ENCODE results near the gene S1PR4.

S1PR4 gene

DNA sequence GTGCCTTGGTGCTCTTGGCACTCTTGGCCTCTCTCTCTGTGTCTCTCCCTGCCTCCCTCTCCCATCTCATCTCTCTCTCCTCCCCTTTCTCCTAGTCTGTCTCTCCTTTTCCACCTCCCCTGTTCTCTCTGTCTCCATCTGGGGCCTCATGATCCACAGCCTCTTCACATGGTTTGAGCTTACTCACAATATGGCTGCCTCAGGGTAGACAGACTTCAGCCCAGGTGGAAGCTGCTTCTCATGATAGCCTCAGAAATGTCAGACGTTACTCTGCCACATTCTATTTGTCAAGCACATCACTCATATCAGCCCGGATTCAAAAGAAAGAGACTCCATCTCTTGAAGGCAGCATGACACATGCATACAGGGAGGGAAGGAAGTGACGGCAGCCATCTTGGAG, 18.4 kb upstream of the S1PR4 start:
- TF ChIP-seq NFIC (IDR thresholded peaks at IDR 0.05), result no peak

DNA sequence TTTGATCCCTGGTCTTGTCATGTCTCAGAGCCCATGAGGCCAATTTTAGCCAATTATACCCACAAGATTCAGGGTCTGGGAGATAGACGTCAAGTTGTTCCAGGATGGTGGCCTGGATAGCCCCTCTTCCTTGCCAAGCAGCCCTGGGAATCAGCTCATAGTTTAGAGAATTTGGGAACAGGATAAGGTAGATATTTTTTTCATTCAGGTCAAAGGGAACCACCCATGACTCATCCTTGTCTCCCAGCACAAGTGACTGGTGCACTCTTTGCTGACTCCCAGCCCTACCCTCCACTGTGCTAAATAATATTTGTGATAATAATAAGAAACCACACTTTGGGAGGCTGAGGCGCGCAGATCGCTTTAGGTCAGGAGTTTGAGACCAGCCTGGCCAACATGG, 17.1 kb upstream of the S1PR4 start:
- TF ChIP-seq FOXM1 (IDR thresholded peaks at IDR 0.05; ENCODE audit: borderline replicate concordance, low read depth) (no peak), RAD21 (IDR thresholded peaks at IDR 0.05; ENCODE audit: low read depth) (no peak), TCF12 (IDR thresholded peaks at IDR 0.05; ENCODE audit: low read depth) (no peak), ZBTB7A (IDR thresholded peaks at IDR 0.05; ENCODE audit: low read depth) (no peak), TEAD4 (IDR thresholded peaks at IDR 0.05) (no peak), EP300 (IDR thresholded peaks at IDR 0.05; ENCODE audit: borderline replicate concordance) (no peak)
- TF ChIP-seq, protein P1, sequence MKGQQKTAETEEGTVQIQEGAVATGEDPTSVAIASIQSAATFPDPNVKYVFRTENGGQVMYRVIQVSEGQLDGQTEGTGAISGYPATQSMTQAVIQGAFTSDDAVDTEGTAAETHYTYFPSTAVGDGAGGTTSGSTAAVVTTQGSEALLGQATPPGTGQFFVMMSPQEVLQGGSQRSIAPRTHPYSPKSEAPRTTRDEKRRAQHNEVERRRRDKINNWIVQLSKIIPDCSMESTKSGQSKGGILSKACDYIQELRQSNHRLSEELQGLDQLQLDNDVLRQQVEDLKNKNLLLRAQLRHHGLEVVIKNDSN (IDR thresholded peaks at IDR 0.05), result no peak
- TF ChIP-seq, protein P2, sequence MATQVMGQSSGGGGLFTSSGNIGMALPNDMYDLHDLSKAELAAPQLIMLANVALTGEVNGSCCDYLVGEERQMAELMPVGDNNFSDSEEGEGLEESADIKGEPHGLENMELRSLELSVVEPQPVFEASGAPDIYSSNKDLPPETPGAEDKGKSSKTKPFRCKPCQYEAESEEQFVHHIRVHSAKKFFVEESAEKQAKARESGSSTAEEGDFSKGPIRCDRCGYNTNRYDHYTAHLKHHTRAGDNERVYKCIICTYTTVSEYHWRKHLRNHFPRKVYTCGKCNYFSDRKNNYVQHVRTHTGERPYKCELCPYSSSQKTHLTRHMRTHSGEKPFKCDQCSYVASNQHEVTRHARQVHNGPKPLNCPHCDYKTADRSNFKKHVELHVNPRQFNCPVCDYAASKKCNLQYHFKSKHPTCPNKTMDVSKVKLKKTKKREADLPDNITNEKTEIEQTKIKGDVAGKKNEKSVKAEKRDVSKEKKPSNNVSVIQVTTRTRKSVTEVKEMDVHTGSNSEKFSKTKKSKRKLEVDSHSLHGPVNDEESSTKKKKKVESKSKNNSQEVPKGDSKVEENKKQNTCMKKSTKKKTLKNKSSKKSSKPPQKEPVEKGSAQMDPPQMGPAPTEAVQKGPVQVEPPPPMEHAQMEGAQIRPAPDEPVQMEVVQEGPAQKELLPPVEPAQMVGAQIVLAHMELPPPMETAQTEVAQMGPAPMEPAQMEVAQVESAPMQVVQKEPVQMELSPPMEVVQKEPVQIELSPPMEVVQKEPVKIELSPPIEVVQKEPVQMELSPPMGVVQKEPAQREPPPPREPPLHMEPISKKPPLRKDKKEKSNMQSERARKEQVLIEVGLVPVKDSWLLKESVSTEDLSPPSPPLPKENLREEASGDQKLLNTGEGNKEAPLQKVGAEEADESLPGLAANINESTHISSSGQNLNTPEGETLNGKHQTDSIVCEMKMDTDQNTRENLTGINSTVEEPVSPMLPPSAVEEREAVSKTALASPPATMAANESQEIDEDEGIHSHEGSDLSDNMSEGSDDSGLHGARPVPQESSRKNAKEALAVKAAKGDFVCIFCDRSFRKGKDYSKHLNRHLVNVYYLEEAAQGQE (IDR thresholded peaks at IDR 0.05; ENCODE audit: low read depth), result no peak

DNA sequence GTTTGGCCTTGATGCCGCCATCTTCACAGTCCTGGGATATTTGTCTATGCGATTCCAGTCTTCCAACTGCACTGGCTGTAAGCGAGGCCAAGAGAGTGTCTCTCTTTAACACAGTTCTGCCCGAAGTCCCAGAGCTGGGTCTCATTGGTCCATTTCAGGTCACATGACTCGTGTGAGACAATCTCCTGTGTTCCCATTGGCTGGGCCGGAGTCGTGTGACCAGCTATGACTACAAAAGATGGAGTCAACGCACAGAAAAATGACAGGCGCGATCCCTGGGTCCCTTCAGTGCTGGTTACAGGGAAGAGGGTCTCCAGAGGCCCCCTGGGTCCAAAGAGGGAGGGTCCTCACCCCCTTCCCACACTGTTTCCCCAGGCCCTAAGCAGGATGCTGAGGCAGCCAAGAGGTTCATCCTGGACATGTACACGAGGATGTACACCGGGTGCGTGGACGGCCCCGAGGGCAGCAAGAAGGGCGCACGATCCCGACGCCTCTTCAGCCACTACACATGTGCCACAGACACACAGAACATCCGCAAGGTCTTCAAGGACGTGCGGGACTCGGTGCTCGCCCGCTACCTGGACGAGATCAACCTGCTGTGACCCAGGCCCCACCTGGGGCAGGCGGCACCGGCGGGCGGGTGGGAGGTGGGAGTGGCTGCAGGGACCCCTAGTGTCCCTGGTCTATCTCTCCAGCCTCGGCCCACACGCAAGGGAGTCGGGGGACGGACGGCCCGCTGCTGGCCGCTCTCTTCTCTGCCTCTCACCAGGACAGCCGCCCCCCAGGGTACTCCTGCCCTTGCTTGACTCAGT, 15.9 kb upstream of the S1PR4 start:
- TF ChIP-seq EGR1 (IDR thresholded peaks at IDR 0.05) (no peak), ZBTB7A (IDR thresholded peaks at IDR 0.05; ENCODE audit: low read depth) (0 out of 2 replicates have a peak, but pooled peaks have one; percentile 24)
- TF ChIP-seq, protein P2 (IDR thresholded peaks at IDR 0.05; ENCODE audit: low read depth), result no peak
- TF ChIP-seq, protein P1 (IDR thresholded peaks at IDR 0.05), result peak; percentile 83
- TF ChIP-seq, protein P3, sequence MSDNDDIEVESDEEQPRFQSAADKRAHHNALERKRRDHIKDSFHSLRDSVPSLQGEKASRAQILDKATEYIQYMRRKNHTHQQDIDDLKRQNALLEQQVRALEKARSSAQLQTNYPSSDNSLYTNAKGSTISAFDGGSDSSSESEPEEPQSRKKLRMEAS (IDR thresholded peaks at IDR 0.05), result peak; percentile 32; the same call in 1 of the 2 replicates

DNA sequence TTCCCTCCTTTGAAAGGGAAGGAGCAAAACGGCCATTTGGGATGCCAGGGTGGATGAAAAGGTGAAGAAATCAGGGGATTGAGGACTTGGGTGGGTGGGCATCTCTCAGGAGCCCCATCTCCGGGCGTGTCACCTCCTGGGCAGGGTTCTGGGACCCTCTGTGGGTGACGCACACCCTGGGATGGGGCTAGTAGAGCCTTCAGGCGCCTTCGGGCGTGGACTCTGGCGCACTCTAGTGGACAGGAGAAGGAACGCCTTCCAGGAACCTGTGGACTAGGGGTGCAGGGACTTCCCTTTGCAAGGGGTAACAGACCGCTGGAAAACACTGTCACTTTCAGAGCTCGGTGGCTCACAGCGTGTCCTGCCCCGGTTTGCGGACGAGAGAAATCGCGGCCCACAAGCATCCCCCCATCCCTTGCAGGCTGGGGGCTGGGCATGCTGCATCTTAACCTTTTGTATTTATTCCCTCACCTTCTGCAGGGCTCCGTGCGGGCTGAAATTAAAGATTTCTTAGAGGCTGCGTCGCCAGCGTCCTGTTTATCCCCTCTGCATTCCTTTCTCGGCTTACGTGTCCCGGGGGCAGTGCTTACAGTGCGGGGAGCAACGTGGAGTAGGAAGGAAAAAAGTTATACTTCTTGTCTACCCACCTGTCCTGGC, 15.2 kb upstream of the S1PR4 start:
- no peak for TF ChIP-seq EP300 (IDR thresholded peaks at IDR 0.05; ENCODE audit: borderline replicate concordance)
- TF ChIP-seq RAD21 (IDR thresholded peaks at IDR 0.05; ENCODE audit: low read depth), result peak; percentile 94
- no peak for TF ChIP-seq NFIC (IDR thresholded peaks at IDR 0.05)

DNA sequence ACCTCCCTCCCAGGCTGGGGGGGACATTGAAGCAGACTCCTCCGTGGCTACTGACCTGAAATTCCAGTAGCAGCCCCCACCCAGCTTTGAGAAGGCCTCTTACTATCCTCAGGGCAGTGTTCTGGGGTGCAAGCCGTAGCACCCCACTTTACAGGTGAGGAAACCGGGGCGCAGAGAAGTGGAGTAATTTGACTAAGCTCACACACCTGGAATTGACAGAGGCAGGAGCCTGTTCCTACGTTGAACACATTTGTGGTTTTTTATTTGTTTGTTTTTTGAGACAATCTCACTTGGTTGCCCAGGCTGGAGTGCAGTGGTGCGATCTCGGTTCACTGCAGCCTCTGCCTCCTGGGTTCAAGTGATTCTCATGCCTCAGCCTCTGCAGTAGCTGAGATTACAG, 14.6 kb upstream of the S1PR4 start:
- TF ChIP-seq EGR1 (IDR thresholded peaks at IDR 0.05) (no peak), YY1 (IDR thresholded peaks at IDR 0.05; ENCODE audit: low read depth) (no peak), EP300 (IDR thresholded peaks at IDR 0.05; ENCODE audit: borderline replicate concordance) (no peak), CREB1 (IDR thresholded peaks at IDR 0.05; ENCODE audit: low read depth) (no peak), ZBTB7A (IDR thresholded peaks at IDR 0.05; ENCODE audit: low read depth) (no peak), NFIC (IDR thresholded peaks at IDR 0.05) (no peak), RAD21 (IDR thresholded peaks at IDR 0.05; ENCODE audit: low read depth) (no peak), CEBPB (IDR thresholded peaks at IDR 0.05) (no peak), TCF12 (IDR thresholded peaks at IDR 0.05; ENCODE audit: low read depth) (no peak)

DNA sequence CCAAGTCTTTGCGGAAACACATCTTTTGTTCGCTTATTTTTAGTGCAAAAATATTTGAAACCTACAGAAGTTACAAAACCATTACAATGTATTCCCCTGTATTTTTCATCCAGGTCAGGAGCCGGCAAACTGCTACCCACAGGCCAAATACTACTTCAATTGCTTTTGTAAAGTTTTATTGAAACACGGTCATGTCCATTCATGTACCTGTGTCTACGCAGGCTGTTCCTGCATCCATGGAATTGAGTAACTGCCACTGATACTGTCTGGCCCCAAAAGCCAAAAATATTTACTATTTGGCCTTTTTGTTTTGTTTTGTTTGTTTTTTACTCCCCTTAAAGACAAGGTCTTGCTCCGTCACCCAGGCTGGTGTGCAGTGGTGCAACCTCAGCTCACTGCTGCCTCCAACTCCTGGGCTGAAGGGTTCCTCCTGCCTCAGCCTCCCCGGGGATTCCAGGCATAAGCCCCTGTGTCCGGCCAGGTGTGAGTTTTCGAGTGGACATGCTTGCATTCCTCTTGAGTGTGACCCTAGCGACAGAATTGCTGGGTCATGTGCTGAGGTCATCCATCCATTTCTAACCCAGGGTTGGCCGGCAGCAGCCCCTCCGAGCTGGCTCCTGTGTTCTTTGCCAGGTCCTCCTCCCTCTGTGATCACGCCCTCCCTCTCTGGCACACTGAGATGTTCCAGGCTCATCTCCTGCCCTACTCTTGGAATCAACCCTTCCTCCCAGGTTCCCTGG, 10.9 kb upstream of the S1PR4 start:
- TF ChIP-seq EP300 (IDR thresholded peaks at IDR 0.05; ENCODE audit: borderline replicate concordance) (no peak), CEBPB (IDR thresholded peaks at IDR 0.05) (no peak), TCF12 (IDR thresholded peaks at IDR 0.05; ENCODE audit: low read depth) (no peak), RAD21 (IDR thresholded peaks at IDR 0.05; ENCODE audit: low read depth) (no peak), ZBTB7A (IDR thresholded peaks at IDR 0.05; ENCODE audit: low read depth) (no peak), NFIC (IDR thresholded peaks at IDR 0.05) (no peak), EGR1 (IDR thresholded peaks at IDR 0.05) (no peak), CREB1 (IDR thresholded peaks at IDR 0.05; ENCODE audit: low read depth) (no peak), TAF1 (IDR thresholded peaks at IDR 0.05; ENCODE audit: low read depth) (no peak)
- TF ChIP-seq, protein P3 (IDR thresholded peaks at IDR 0.05), result no peak
- TF ChIP-seq, protein P1 (IDR thresholded peaks at IDR 0.05), result no peak

Data from Ishikawa (cell line).